GM23338 (cell line): ENCODE results near the gene CTNNBIP1. TPM values are rescaled to one million over a fixed set of nuclear protein-coding genes. Genes with fewer than 3 reads are reported as not detected.

Experiments used
- ATAC-seq: fragments of 200-7000 bp; cut with Tn5 transposase; 3 replicates; pipeline ENCODE4 v1.9.1; 2020
- DNase-seq: peaks from one replicate; pipeline ENCODE4 v3.0.0-alpha.2; 2015; ENCODE audit warnings: low spot score
- H2AFZ ChIP-seq: fragments of 200-600 bp; sonication (generic); 2 replicates; pipeline ENCODE4 v1.8.0; 2016; ENCODE audit warnings: antibody characterized with exemption, mild to moderate bottlenecking, moderate library complexity
- H3F3A ChIP-seq: fragments of 200-600 bp; sonication (generic); replicated peaks from 2 replicates; pipeline ENCODE4 v1.8.0; 2017; ENCODE audit warnings: antibody characterized with exemption, mixed run types, low read depth
- H3K27ac ChIP-seq: fragments of 200-600 bp; sonication (generic); 2 replicates; pipeline ENCODE4 v1.6.1; 2016; ENCODE audit warnings: low read depth
- H3K27me3 ChIP-seq: fragments of 200-600 bp; sonication (generic); 2 replicates; pipeline ENCODE4 v1.8.0; 2016; ENCODE audit warnings: mild to moderate bottlenecking, mixed run types, moderate library complexity; ENCODE audit not compliant: insufficient read depth
- H3K36me3 ChIP-seq: fragments of 200-600 bp; sonication (generic); 2 replicates; pipeline ENCODE4 v1.8.0; 2016; ENCODE audit warnings: mild to moderate bottlenecking; ENCODE audit not compliant: insufficient read depth
- H3K4me1 ChIP-seq: fragments of 200-600 bp; sonication (generic); 2 replicates; pipeline ENCODE4 v1.8.0; 2016; ENCODE audit warnings: mild to moderate bottlenecking, moderate library complexity; ENCODE audit not compliant: insufficient read depth
- H3K4me2 ChIP-seq: fragments of 200-600 bp; sonication (generic); 2 replicates; pipeline ENCODE4 v1.7.1; 2017; ENCODE audit warnings: mixed run types
- H3K4me3 ChIP-seq: fragments of 200-600 bp; sonication (generic); 2 replicates; pipeline ENCODE4 v1.6.1; 2016; ENCODE audit warnings: mixed run types
- H3K79me2 ChIP-seq: fragments of 200-600 bp; sonication (generic); replicated peaks from 2 replicates; pipeline ENCODE4 v1.8.0; 2017; ENCODE audit warnings: mild to moderate bottlenecking; ENCODE audit not compliant: insufficient read depth
- H3K9me2 ChIP-seq: fragments of 200-600 bp; sonication (generic); 2 replicates; pipeline ENCODE4 v1.8.0; 2017; ENCODE audit not compliant: insufficient read depth
- H4K20me1 ChIP-seq: fragments of 200-600 bp; sonication (generic); replicated peaks from 2 replicates; pipeline ENCODE4 v1.8.0; 2017; ENCODE audit warnings: mild to moderate bottlenecking; ENCODE audit not compliant: insufficient read depth
- H3K27ac Mint-ChIP-seq: 2 replicates; pipeline ENCODE4 v1.8.0; 2020; ENCODE audit warnings: inconsistent platforms, mild to moderate bottlenecking, moderate library complexity, mixed read lengths
- H3K27me3 Mint-ChIP-seq: 3 replicates; pipeline ENCODE4 v1.8.0; 2022; ENCODE audit warnings: low read depth, mild to moderate bottlenecking, moderate library complexity, mixed read lengths, inconsistent platforms; ENCODE audit not compliant: insufficient read depth, poor library complexity
- H3K36me3 Mint-ChIP-seq: 3 replicates; pipeline ENCODE4 v1.8.0; 2021; ENCODE audit warnings: low read depth, mild to moderate bottlenecking, inconsistent platforms, moderate library complexity, mixed read lengths
- H3K4me1 Mint-ChIP-seq: 3 replicates; pipeline ENCODE4 v1.8.0; 2020; ENCODE audit warnings: mild to moderate bottlenecking, inconsistent platforms, mixed read lengths
- H3K4me3 Mint-ChIP-seq: 3 replicates; pipeline ENCODE4 v1.8.0; 2021; ENCODE audit warnings: moderate library complexity, mild to moderate bottlenecking, inconsistent platforms, mixed read lengths
- H3K9me3 Mint-ChIP-seq: 3 replicates; pipeline ENCODE4 v1.8.0; 2020; ENCODE audit warnings: moderate library complexity, mild to moderate bottlenecking, inconsistent platforms, mixed read lengths
- CREB1 ChIP-seq: fragments of 250-450 bp; sonication (Bioruptor Pico); IDR thresholded peaks from 2 replicates; pipeline ENCODE4 v1.5.0; 2020; ENCODE audit warnings: low read depth, mild to moderate bottlenecking, moderate library complexity
- EZH2 ChIP-seq: fragments of 200-600 bp; sonication (generic); IDR thresholded peaks from one replicate; pipeline ENCODE4 v1.8.0; 2017; ENCODE audit warnings: antibody characterized with exemption, mild to moderate bottlenecking, low read depth; ENCODE audit not compliant: unreplicated experiment
- JUNB ChIP-seq: IDR thresholded peaks from one replicate; pipeline ENCODE4 v1.6.1; 2016; ENCODE audit warnings: antibody characterized with exemption; ENCODE audit not compliant: unreplicated experiment
- POLR2AphosphoS5 ChIP-seq: IDR thresholded peaks from 2 replicates; pipeline ENCODE4 v1.6.1; 2016; ENCODE audit warnings: antibody characterized with exemption, low read depth
- STAT1 ChIP-seq: IDR thresholded peaks from one replicate; pipeline ENCODE4 v1.6.1; 2016; ENCODE audit warnings: antibody characterized with exemption; ENCODE audit not compliant: unreplicated experiment
- ZNF114 ChIP-seq: fragments of 250-450 bp; sonication (Bioruptor Pico); IDR thresholded peaks from 2 replicates; pipeline ENCODE4 v1.5.0; 2020; ENCODE audit warnings: mild to moderate bottlenecking, moderate library complexity
- ZNF331 ChIP-seq: fragments of 250-450 bp; sonication (Bioruptor Pico); IDR thresholded peaks from 2 replicates; pipeline ENCODE4 v1.5.0; 2020; ENCODE audit warnings: low read depth, mild to moderate bottlenecking, moderate library complexity
- polyA plus RNA-seq: library from polyadenylated mRNA; unstranded; fragments of >200 nt; fragmentation: Nextera tagmentation; extraction: Ambion mirVana; gene quantifications from 2 replicates; pipeline ENCODE4 v1.2.1, GENCODE V29; 2016
- total RNA-seq: library from RNA; depleted of rRNA; stranded (reverse); fragments of >200 nt; shearing (Covaris generic); gene quantifications from 2 replicates; pipeline ENCODE4 v1.2.3, GENCODE V29; 2014
- TF ChIP-seq, protein P1 (sequence below): fragments of 250-450 bp; sonication (Bioruptor Pico); IDR thresholded peaks from 2 replicates; pipeline ENCODE4 v1.5.0; 2020; ENCODE audit warnings: mild to moderate bottlenecking, moderate library complexity
- TF ChIP-seq, protein P2 (sequence below), 2 experiments: fragments of 200-600 bp in 1 of 2; sonication (generic) in 1 of 2; conservative IDR thresholded peaks; 2 replicates each; pipeline versions ENCODE4 v1.5.1 to v1.6.1; 2016 to 2017; ENCODE audit warnings: antibody characterized with exemption in 2 of 2, low read depth in 2 of 2, mild to moderate bottlenecking in 2 of 2, moderate library complexity in 1 of 2
- TF ChIP-seq, protein P3 (sequence below): IDR thresholded peaks from 2 replicates; pipeline ENCODE4 v1.6.1; 2016; ENCODE audit warnings: antibody characterized with exemption

CTNNBIP1 gene
- total and polyA plus RNA-seq, 2 experiments from 2014 or later = 30.3 to 55.1 TPM

DNA sequence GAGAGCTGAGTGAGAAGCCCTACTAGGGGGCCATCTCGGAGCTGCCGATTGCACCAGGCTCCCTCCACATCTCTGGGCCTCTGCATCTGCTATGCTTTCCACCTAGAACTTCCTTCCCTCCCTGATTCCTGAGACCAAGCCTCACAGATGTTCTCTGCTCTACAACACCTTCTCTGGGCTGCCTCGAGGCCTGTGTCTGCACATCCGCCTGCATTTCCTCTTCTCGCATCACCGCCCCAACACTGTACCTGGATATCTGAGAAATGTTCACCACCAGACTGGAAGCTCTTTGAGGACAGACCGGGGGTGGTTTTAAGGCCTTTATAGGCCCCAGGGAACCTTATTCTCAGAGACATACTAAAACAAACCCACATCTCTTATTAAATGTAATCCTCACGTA is 20.7 kb downstream of the CTNNBIP1 start:
- Histone ChIP-seq H3K27ac (peak overlapping the region; percentile 80), H3K4me2 (no peak overlapping the region), H3F3A (peaks cover 8% of the 10 kb centered on the region), H3K79me2 (no peaks in the 10 kb centered on the region), H4K20me1 (no peaks in the 10 kb centered on the region), H3K4me1 (peaks cover 13% of the 10 kb centered on the region; the same call in 1 of the 2 replicates), H3K9me2 (no peaks in the 10 kb centered on the region), H2AFZ (no peak overlapping the region), H3K4me3 (no peak overlapping the region), H3K27me3 (no peaks in the 10 kb centered on the region), H3K36me3 (no peaks in the 10 kb centered on the region; the same call in 1 of the 2 replicates)
- Mint-ChIP-seq H3K27me3 (peaks cover 14% of the 10 kb centered on the region), H3K27ac (peak overlapping the region; percentile 75), H3K4me1 (peaks cover 52% of the 10 kb centered on the region), H3K36me3 (peaks cover 3% of the 10 kb centered on the region; the same call in 1 of the 3 replicates), H3K4me3 (peak overlapping the region; percentile 17; the same call in 1 of the 3 replicates), H3K9me3 (no peaks in the 10 kb centered on the region)
- no peak for DNase-seq
- no peak for ATAC-seq
- TF ChIP-seq POLR2AphosphoS5 (no peak), EZH2 (no peak), CREB1 (CRISPR knock-in tag) (no peak), STAT1 (no peak), JUNB (no peak), ZNF114 (CRISPR knock-in tag) (no peak), ZNF331 (CRISPR knock-in tag) (no peak)
- TF ChIP-seq, protein P1, sequence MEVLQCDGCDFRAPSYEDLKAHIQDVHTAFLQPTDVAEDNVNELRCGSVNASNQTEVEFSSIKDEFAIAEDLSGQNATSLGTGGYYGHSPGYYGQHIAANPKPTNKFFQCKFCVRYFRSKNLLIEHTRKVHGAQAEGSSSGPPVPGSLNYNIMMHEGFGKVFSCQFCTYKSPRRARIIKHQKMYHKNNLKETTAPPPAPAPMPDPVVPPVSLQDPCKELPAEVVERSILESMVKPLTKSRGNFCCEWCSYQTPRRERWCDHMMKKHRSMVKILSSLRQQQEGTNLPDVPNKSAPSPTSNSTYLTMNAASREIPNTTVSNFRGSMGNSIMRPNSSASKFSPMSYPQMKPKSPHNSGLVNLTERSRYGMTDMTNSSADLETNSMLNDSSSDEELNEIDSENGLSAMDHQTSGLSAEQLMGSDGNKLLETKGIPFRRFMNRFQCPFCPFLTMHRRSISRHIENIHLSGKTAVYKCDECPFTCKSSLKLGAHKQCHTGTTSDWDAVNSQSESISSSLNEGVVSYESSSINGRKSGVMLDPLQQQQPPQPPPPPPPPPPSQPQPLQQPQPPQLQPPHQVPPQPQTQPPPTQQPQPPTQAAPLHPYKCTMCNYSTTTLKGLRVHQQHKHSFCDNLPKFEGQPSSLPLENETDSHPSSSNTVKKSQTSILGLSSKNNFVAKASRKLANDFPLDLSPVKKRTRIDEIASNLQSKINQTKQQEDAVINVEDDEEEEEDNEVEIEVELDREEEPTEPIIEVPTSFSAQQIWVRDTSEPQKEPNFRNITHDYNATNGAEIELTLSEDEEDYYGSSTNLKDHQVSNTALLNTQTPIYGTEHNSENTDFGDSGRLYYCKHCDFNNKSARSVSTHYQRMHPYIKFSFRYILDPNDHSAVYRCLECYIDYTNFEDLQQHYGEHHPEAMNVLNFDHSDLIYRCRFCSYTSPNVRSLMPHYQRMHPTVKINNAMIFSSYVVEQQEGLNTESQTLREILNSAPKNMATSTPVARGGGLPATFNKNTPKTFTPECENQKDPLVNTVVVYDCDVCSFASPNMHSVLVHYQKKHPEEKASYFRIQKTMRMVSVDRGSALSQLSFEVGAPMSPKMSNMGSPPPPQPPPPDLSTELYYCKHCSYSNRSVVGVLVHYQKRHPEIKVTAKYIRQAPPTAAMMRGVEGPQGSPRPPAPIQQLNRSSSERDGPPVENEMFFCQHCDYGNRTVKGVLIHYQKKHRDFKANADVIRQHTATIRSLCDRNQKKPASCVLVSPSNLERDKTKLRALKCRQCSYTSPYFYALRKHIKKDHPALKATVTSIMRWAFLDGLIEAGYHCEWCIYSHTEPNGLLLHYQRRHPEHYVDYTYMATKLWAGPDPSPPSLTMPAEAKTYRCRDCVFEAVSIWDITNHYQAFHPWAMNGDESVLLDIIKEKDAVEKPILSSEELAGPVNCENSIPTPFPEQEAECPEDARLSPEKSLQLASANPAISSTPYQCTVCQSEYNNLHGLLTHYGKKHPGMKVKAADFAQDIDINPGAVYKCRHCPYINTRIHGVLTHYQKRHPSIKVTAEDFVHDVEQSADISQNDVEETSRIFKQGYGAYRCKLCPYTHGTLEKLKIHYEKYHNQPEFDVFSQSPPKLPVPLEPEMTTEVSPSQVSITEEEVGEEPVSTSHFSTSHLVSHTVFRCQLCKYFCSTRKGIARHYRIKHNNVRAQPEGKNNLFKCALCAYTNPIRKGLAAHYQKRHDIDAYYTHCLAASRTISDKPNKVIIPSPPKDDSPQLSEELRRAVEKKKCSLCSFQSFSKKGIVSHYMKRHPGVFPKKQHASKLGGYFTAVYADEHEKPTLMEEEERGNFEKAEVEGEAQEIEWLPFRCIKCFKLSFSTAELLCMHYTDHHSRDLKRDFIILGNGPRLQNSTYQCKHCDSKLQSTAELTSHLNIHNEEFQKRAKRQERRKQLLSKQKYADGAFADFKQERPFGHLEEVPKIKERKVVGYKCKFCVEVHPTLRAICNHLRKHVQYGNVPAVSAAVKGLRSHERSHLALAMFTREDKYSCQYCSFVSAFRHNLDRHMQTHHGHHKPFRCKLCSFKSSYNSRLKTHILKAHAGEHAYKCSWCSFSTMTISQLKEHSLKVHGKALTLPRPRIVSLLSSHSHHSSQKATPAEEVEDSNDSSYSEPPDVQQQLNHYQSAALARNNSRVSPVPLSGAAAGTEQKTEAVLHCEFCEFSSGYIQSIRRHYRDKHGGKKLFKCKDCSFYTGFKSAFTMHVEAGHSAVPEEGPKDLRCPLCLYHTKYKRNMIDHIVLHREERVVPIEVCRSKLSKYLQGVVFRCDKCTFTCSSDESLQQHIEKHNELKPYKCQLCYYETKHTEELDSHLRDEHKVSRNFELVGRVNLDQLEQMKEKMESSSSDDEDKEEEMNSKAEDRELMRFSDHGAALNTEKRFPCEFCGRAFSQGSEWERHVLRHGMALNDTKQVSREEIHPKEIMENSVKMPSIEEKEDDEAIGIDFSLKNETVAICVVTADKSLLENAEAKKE (CRISPR knock-in tag) = no peak
- TF ChIP-seq, protein P2, sequence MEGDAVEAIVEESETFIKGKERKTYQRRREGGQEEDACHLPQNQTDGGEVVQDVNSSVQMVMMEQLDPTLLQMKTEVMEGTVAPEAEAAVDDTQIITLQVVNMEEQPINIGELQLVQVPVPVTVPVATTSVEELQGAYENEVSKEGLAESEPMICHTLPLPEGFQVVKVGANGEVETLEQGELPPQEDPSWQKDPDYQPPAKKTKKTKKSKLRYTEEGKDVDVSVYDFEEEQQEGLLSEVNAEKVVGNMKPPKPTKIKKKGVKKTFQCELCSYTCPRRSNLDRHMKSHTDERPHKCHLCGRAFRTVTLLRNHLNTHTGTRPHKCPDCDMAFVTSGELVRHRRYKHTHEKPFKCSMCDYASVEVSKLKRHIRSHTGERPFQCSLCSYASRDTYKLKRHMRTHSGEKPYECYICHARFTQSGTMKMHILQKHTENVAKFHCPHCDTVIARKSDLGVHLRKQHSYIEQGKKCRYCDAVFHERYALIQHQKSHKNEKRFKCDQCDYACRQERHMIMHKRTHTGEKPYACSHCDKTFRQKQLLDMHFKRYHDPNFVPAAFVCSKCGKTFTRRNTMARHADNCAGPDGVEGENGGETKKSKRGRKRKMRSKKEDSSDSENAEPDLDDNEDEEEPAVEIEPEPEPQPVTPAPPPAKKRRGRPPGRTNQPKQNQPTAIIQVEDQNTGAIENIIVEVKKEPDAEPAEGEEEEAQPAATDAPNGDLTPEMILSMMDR (conservative IDR thresholded peaks at IDR 0.05; ENCODE audit: low read depth in 2 of 2) = no peak
- TF ChIP-seq, protein P3, sequence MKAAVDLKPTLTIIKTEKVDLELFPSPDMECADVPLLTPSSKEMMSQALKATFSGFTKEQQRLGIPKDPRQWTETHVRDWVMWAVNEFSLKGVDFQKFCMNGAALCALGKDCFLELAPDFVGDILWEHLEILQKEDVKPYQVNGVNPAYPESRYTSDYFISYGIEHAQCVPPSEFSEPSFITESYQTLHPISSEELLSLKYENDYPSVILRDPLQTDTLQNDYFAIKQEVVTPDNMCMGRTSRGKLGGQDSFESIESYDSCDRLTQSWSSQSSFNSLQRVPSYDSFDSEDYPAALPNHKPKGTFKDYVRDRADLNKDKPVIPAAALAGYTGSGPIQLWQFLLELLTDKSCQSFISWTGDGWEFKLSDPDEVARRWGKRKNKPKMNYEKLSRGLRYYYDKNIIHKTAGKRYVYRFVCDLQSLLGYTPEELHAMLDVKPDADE = no peak
